GM21526 (cell line): ENCODE measurements around the gene KLF9.
A peak's percentile ranks its signal among the peaks of the same experiment; 100 is the strongest.
"Not testable (repeated sequence)": the region's sequence is repeated elsewhere in the genome, so short reads cannot be mapped to it uniquely, and the experiment has no call there.

ENCODE experiments used
- ATAC-seq: cut with Tn5 transposase; IDR thresholded peaks from one replicate; pipeline ENCODE4 v1.9.1; 2021; ENCODE audit warnings: moderate library complexity; ENCODE audit not compliant: unreplicated experiment, low FRiP score

Gene KLF9

DNA sequence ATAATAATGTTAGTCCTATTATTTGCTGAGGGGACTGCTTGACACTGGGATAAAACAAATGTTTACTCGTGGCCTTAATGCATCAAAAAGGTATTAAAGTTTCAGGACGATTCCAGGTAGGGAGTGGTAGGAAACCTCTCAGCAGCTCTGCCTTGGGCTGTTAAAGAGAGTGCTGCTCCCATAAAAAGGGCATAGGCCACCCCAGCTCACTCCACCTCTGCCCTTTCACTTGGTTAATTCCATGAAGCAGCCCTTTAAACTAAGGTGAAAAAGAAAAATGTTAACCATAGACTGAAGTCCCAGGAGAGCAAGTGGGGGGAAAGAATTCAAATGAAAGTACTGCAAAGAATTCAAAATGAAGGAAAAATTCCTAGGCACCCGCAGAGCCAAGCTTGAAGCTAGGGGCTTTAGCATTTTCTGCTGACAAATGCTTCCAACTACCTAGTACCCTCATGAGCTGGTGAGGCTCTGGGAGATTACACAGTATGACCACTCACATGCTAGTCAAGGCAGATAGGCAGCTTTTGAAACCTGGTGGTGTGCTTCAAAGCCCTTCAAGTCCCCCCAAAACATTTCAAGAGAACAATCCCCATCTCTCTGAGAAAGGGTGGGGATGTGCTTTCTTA, 8.5 kb downstream of the KLF9 start:
- peak; percentile 11 for ATAC-seq

DNA sequence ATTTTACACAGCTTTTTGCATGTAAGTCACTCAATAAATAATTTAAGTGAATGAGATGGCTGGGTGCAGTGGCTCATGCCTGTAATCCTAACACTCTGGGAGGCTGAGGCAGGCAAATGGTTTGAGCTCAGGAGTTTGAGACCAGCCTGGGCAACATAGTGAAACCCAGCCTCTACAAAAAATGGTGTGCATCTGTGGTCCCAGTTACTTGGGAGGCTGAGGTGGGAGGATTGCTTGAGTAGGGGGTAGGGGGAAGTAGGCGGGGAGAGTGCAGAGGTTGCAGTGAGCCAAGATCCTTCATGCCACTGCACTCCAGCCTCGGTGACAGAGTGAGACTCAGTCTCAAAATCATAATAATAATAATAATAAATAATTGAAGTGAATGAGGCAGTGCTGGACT, 10.2 kb downstream of the KLF9 start:
- no peak for ATAC-seq

DNA sequence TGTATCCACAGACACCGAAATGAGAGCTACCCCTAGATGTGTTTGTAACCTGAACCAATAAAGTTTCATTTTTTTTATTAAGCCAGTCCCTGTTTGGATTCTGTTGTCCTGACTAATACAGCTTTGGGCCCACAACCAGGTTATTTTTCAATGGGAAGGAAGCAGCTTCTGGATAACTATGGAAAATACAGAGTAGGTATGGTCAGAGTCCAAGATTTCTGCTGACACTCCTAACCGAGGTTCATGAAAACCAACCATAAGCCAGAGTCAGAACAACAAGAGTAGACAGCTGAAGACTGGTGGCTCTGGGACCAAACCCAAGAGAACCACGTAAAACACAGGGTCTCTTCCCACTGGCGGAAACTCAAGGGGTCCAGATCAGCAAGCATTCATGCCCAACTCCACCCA, 10.8 kb downstream of the KLF9 start:
- ATAC-seq = no peak

DNA sequence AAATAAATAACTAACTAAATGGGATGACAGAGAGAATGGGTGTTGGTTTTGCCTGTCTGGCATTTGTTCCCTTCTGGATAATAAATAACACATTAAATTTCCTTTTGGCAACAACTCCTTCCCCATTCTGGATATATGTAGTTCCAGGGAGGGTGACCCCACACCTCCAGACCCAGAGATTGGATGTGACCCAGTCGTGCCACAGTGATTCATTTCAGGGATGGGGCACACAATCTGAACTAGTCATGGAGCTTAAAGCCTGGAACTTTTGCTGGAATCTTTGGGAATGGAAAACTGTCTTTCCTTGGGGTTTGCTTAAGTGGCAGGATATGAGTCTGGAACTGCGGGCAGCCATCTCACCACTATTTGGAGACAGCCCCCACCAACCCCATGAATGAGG, 11.3 kb downstream of the KLF9 start:
- ATAC-seq = no peak

DNA sequence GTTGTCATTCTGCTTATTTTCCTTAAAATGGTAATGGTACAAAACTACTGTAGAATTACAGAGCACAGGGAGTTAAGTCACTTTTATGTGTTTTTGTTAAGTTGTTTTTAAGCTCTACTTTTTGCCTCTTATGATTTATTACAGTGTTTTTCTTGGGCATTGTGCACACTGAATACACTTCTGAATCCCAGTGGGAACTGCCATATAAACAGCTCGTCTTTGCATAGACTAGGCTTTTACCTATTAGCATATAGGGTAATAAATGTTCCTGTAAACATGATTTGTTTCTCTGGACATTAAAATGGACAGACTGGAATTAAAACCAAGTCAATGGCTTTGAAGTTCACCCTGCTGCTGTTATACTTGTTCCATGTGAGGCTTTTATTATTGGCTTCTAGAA, 12.2 kb downstream of the KLF9 start:
- no peak for ATAC-seq

DNA sequence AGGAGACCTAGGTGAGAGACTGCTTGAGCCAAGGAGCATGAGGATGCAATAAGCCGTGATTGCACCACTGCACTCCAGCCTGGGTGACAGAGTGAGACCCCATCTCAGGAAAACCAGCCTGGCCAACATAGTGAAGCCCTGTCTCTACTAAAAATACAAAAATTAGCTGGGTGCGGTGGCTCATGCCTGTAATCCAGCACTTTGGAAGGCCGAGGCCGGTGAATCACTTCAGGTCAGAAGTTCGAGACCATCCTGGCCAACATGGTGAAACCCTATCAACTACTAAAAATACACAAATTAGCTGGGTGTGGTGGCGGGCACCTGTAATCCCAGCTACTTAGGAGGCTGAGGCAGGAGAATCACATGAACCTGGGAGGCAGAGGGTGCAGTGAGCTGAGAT, 13.2 kb downstream of the KLF9 start:
- not testable (repeated sequence) for ATAC-seq

DNA sequence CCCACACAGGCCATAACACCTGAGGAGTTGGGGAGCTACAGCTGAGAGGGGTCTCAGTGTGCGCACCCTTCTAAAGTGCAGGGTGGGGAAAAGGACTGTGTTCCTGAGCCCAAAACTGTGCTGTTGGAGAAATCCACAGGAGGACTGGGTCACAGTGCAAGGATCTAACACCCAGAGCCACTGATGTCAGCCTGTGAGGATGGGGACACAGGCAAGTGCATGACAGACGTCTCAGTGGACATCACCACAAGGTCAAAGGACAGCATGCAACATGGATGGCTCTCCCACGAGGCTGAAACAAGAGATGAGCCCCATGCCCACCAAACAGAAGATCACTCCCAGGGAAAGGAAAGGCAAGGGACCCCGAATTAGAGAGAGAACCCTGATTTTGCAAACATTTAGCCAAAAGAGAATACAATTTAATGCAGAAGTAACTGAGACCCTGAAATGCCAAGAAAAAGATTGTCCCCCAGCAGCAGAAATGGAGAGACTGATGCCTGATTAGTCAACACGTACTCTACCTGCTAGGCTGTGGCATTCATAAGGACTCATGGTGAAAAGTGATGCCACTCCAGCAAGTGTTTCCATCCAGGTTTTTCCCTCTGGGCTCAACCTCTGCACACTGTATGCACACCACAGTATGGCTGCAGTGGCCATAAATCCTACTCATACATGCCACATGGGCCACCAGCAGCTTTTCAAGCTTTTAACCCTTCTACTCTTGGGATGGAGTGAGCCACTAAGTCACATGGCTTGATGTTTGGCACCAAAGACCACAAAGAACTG, 14.2 kb downstream of the KLF9 start:
- no peak for ATAC-seq

DNA sequence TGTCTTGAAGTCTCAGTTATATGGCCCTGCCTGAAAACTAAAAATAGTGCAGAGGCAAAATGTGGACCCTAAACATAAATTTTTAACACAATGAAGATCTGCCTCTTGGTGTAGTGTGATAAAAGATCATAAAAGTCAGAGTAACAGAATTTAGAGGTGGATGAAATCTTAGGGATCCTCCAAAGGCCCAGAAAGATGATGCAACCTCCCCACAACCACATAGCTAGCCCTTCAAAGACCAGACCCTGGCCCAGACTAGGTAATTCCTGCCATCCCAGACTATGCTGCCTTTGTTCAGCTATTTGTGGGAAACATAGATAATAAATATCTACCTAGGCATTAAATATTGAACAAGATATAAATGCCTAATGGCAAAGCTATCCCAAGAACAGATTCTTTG, 15.3 kb downstream of the KLF9 start:
- ATAC-seq = no peak

DNA sequence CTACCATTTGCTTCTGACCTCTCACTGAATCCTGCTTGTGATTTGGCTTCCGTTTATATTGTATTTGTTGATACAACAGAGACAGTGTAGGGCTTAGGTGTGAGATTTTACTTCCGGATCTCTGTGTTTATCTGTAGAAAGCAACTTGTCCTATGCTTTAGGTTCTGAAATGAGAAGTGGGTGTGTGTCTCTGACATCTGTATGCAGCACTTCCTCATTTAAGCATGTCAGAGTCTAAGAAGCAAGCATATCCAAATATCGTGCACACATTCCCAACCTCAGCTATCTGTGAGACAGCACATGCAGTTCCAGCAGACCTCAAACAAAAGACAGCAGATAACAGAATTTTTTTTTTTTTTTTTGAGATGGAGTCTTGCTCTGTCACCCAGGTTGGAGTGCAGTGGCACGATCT, 16.3 kb downstream of the KLF9 start:
- peak; percentile 99 for ATAC-seq

DNA sequence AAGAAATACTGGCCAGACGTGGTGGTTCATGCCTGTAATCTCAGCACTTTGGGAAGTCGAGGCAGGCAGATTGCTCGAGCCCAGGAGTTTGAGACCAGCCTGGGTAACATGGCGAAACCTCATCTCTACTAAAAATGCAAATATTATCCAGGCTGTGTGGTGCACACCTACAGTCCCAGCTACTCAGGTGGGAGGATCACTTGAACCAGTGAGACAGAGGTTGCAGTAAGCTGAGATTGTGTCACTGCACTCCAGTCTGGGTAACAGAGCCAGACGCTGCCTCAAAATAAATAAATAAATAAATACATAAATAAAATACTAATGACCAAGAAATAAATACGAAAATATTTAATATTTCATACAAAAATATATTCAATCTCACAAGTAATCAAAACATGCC, 18.8 kb downstream of the KLF9 start:
- ATAC-seq = no peak

DNA sequence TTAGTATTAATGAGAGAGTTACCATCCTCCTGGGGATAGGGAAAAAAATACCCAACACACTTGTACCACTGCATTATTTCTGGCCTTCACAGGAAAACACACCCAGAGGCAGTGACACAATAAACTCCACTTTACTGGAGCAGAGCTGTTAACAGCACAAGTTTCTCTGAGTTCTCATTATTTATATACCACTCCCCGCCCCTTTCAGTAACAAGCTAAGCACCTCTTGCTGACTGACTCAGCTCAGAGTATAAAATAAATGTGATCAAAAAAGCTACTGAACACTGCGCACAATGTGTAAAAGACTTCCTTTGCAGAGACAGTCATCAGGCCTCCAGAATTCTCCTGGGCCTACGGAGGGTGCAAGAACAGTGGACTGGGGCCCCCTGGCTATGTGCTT, 21.6 kb downstream of the KLF9 start:
- ATAC-seq = no peak

DNA sequence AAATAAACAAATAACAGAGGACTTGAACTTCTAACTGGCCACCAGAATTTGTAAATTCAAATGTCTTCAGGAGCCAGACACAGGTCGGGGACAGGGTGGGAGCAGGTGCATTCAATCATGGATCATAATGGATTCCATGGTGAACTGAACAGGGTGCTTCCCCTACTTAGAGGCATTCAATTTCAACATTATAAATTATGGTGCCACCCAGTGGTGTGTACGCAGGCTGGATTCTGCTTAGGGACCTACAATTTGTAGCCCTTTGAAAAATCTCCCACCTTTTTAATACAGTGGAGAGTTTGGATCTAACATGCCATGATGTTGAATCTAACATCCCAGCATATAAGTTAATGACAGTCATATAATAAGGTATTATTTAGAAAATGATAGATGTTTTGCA, 22.3 kb downstream of the KLF9 start:
- ATAC-seq = no peak

DNA sequence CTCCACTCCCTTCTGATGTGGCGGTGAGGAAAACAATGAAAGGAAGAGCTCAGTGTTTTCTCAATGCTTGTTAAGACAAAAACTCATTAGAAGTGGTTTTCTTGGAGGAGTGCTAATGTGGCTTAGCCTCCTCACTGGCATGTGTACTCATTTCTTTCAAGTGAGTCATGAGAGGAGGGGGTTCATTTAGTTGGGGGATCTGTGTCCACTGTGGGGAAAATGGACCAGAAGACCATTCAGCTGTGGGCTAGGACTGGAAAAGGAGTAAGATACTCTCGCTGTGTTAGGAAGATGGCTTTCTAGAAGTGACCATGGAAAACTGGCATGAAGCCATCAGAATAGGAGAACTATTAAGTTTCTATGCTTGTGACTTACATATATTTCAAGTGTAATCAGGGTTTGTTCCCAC, 23.5 kb downstream of the KLF9 start:
- no peak for ATAC-seq

DNA sequence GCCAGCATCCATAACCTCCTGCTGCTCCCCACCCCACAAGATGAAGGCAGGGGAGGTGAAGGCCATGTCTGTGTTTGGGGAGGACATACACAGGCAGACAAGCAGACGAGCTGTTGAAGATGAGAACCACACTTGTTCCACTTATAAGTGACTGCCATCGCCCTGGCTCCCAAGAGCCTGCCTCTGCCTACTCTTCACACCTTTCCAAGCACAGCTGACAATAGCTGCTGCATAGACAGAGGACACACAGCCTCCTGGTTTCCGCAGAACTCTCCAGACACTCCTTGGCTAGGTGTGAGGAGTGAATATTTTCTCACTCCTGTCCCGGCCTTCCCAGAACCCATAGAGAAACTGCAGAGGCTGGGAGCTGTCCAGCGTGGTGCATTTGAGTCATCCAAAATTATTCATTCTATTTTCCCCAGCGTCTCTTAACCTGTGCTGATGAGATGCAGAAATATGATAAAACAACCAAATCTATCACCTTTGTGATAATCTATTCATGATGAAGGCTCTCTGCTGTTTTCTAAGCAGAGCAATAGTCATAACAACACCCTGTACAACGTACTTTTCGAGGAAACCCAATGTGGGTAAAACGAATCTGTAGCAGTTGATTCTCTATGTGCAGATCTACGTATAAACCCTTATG, 24.7 kb downstream of the KLF9 start:
- no peak for ATAC-seq

DNA sequence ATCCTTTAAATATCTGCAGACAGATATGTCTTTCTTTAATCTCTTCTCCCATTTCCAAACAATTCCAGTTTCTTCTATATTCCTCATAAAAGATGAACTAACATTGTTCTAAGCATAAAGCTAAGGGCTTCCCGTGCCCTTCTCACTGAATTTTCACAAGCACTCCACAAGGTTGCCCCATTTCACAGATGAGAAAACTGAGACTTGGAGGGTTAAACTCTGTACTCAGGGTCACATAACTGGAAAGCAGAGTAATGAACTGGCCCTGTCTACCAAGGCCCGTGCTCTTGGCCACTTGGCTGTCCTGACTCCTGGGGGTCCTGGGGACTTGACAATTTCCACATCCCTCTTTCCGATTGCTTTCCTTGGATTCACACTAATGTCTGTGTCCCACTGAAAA, 25.3 kb downstream of the KLF9 start:
- ATAC-seq = no peak

DNA sequence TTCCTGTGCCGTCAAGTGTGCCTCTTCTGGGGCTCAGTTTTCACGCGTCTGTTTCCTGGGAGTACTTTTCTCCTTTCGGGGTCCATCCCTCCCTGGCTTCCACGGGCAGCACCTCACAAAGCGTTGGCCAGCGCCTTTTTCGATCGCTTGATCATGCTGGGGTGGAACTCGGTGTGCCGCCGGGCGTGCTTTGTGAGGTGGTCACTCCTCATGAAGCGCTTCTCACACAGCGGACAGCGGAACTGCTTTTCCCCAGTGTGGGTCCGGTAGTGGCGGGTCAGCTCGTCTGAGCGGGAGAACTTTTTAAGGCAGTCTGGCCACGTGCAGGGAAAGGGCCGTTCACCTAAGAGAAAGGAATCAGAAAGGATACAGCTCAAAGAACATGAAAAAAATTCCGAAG, 26.8 kb downstream of the KLF9 start:
- ATAC-seq = no peak

DNA sequence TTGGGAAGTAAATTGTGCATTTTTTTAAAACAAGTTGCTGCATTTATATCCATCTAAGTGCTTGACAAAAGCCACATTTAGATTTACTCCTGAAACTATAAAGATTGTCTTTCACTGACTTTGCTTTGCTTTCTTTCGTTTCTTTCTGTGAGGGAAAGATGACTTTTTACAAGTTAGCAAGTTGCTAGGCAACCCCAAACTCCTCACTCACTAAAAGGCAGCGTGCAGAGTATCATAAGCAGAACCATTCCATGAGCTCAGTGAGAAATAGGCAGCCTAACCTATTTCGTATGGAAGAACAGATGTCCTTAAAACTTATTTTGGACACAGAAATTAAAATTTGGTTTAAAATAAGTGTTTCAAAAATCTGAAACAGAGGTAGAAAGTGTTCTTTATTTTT, 29.0 kb downstream of the KLF9 start:
- ATAC-seq = no peak

DNA sequence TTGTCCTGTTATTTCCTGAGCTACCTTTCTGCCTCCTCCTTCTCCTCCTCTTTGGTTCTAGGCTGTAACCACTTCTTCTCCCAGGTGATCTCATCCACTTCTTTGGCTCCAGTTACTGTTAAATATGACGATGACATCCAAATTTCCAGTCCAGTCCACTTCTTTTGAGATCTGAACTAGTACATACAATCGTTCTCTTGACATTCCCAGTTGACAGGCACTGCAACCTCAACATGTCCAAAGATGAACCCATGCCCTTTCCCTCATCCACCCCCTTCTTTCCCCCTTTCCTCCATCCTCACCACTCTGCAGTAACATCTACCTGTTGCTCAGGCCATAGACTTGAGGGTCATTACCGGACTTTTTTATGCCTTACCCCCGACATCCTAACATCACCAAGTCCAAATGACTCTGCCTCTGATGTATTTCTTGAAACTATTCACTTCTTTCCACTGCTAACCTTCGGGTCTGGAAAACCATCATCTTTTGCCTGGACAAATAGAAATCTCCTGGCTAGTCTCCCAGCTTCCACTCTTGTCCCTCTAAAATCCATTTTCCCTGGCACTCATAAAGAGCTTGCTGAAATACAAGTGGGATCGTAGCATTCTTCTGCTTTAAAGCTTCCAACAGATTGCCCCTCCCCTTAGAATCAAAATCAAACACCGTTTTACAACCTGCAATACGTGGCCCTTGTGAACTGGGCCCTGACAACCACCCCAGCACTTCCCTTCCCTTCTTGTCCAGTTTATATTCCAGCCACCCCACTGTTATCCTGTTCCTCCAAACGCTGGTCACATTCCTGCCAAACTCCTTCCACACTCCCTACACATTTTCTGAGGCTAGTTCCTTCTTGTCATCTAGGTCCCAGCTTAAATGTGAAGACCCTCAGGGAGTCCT, 31.5 kb downstream of the KLF9 start:
- ATAC-seq = no peak

DNA sequence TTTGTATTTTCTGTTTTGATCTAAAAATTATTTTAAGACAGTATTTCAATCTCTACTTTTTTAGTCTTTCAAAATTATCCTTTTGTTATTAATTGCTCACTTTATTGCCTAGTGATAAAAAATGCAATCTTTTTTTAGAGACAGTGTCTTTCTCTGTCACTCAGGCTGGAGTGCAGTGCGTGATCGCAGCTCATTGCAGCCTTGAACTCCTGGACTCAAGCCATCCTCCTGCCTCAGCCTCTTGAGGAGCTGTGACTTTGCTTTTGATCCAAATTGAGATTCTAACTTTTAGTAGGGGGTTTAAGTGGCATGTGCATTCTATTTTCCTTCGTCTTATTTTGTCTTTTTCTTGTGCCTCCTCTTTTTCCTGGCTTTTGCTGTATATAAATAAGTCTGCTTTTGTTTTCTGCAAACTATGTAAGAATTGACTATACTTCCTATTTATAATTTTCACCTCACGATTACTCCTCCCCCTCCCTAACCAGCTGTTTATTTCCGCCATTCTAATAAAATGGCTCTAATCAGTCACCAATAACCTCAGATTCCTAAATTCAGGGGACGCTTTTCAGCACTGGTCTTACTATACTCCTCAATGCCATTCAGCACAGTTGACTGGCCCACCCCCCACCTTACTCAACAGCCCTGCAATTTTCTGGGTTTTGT, 32.3 kb downstream of the KLF9 start:
- ATAC-seq = no peak

DNA sequence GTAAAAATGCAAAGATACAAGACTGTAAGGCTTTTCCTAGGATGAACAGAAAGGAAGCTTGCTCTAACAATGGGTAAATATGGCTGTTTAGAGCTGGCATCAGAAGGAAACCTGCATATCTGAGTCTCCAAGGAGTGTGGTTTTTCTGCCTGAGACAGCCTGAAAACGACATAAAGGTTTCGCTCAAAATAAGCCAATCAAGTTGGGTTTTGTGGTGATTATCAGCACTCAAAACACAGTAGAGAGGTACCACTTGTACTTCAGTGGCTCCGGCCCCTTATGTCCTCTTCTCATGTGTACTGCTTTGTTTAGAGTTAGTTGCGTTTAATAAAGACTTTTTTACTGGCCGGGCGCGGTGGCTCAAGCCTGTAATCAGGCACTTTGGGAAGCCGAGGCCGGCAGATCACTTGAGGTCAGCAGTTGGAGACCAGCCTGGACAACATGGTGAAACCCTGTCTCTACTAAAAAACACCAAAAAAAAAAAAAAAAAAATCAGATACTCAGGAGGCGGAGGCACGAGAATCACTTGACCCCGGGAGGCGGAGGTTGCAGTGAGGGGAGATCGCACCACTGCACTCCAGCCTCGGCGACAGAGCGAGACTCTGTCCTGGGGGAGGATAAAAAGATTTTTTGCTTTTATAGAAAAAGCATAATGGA, 39.4 kb downstream of the KLF9 start:
- no peak for ATAC-seq
